Neuronal stem cell (in vitro differentiated cells): ENCODE data around the gene BRIP1.

Experiments
- DNase-seq: peaks from one replicate; pipeline ENCODE4 v3.0.0-alpha.2; 2013; ENCODE audit warnings: low spot score
- H2AFZ ChIP-seq: one replicate; pipeline ENCODE4 v1.6.1; 2013; ENCODE audit warnings: mild to moderate bottlenecking, low read length, inconsistent platforms
- H2AK5ac ChIP-seq: 2 replicates; pipeline ENCODE4 v1.6.1; 2013; ENCODE audit warnings: low read depth, mild to moderate bottlenecking, inconsistent platforms, low read length, moderate library complexity, mixed read lengths
- H2BK120ac ChIP-seq: 2 replicates; pipeline ENCODE4 v1.6.1; 2013; ENCODE audit warnings: low read depth, mild to moderate bottlenecking, inconsistent platforms, low read length, moderate library complexity, mixed read lengths
- H2BK12ac ChIP-seq: one replicate; pipeline ENCODE4 v1.6.1; 2013; ENCODE audit warnings: low read length, inconsistent platforms
- H2BK15ac ChIP-seq: 2 replicates; pipeline ENCODE4 v1.6.1; 2013; ENCODE audit warnings: mild to moderate bottlenecking, low read length, inconsistent platforms, mixed read lengths
- H2BK5ac ChIP-seq: one replicate; pipeline ENCODE4 v1.6.1; 2013; ENCODE audit warnings: inconsistent platforms, mild to moderate bottlenecking, low read length, moderate library complexity
- H3K14ac ChIP-seq: one replicate; pipeline ENCODE4 v1.6.1; 2013; ENCODE audit warnings: low read length, inconsistent platforms
- H3K18ac ChIP-seq: 2 replicates; pipeline ENCODE4 v1.6.1; 2013; ENCODE audit warnings: low read length, inconsistent platforms
- H3K23ac ChIP-seq: 2 replicates; pipeline ENCODE4 v1.6.1; 2013; ENCODE audit warnings: low read depth, mild to moderate bottlenecking, mixed read lengths, low read length, inconsistent platforms; ENCODE audit not compliant: poor library complexity
- H3K27ac ChIP-seq: replicated peaks from 3 replicates; pipeline ENCODE4 v1.5.1; 2013; ENCODE audit warnings: low read length, inconsistent platforms
- H3K27me3 ChIP-seq, 3 experiments: 2 replicates each; pipeline ENCODE4 v1.6.1; 2013; ENCODE audit warnings: low read length in 3 of 3, mild to moderate bottlenecking in 2 of 3, inconsistent platforms in 1 of 3, low read depth in 1 of 3, mixed read lengths in 1 of 3, moderate library complexity in 1 of 3; ENCODE audit not compliant: control insufficient read depth in 3 of 3, insufficient read depth in 3 of 3
- H3K36me3 ChIP-seq, 2 donors: replicated peaks in 1 of 2; 2 replicates each; pipeline ENCODE4 v1.6.1; 2013; ENCODE audit warnings: low read length in 2 of 2; ENCODE audit not compliant: control insufficient read depth in 2 of 2, insufficient read depth in 2 of 2
- H3K4ac ChIP-seq: 2 replicates; pipeline ENCODE4 v1.6.1; 2013; ENCODE audit warnings: inconsistent platforms, mild to moderate bottlenecking, low read length, moderate library complexity
- H3K4me1 ChIP-seq, 2 donors: 1 replicate in 1 of 2; 2 replicates in 1 of 2; pipeline ENCODE4 v1.6.1; 2013; ENCODE audit warnings: low read length in 2 of 2, low read depth in 1 of 2; ENCODE audit not compliant: control insufficient read depth in 2 of 2, insufficient read depth in 1 of 2
- H3K4me2 ChIP-seq: one replicate; pipeline ENCODE4 v1.6.1; 2013; ENCODE audit warnings: mild to moderate bottlenecking, low read length, inconsistent platforms; ENCODE audit not compliant: insufficient read depth, poor library complexity, severe bottlenecking
- H3K4me3 ChIP-seq, 2 donors: 2 replicates each; pipeline ENCODE4 v1.5.1; 2013; ENCODE audit warnings: low read length in 2 of 2, mild to moderate bottlenecking in 2 of 2, inconsistent platforms in 1 of 2, moderate library complexity in 1 of 2
- H3K79me1 ChIP-seq: one replicate; pipeline ENCODE4 v1.6.1; 2013; ENCODE audit warnings: low read depth, mild to moderate bottlenecking, inconsistent platforms, low read length, moderate library complexity
- H3K9ac ChIP-seq: one replicate; pipeline ENCODE4 v1.6.1; 2013; ENCODE audit warnings: mild to moderate bottlenecking, low read depth, low read length, inconsistent platforms; ENCODE audit not compliant: poor library complexity
- H3K9me3 ChIP-seq, 2 donors: replicated peaks in 1 of 2; 2 replicates each; pipeline versions ENCODE3 to v1.6.1; 2013; ENCODE audit warnings: low read length in 2 of 2, mild to moderate bottlenecking in 2 of 2, inconsistent platforms in 1 of 2, low read depth in 1 of 2, mixed read lengths in 1 of 2, moderate library complexity in 1 of 2; ENCODE audit not compliant: control insufficient read depth in 2 of 2, insufficient read depth in 1 of 2
- H4K8ac ChIP-seq: one replicate; pipeline ENCODE4 v1.6.1; 2013; ENCODE audit warnings: low read depth, mild to moderate bottlenecking, inconsistent platforms, low read length, moderate library complexity
- H4K91ac ChIP-seq: one replicate; pipeline ENCODE4 v1.6.1; 2013; ENCODE audit warnings: low read length, low read depth, mild to moderate bottlenecking, inconsistent platforms; ENCODE audit not compliant: poor library complexity
- WGBS, 2 donors: extraction: QIAGEN DNeasy Blood & Tissue Kit; methylation state at CpG; one replicate each; pipeline ENCODE4 v1.1.7; 2013; ENCODE audit warnings: missing lambda C conversion rate in 2 of 2, mixed read lengths in 1 of 2; ENCODE audit not compliant: insufficient read length in 2 of 2, insufficient replicate concordance in 1 of 2; ENCODE audit errors: extremely low coverage in 2 of 2; 5-methylcytosine and 5-hydroxymethylcytosine counted together

BRIP1 gene

GRCh38 chr17:61880589-61881102 is 17.3 kb upstream of the BRIP1 start:
- Histone ChIP-seq H3K27ac (no peak overlapping the region), H3K9ac (no peak overlapping the region), H3K4me1 (no peaks in the 10 kb centered on the region), H3K18ac (no peak overlapping the region), H3K4me3 (no peak overlapping the region), H4K8ac (no peak overlapping the region), H3K36me3 (peaks cover 1 to 92% of the 10 kb centered on the region in 2 donors), H3K4ac (no peak overlapping the region), H2AK5ac (no peak overlapping the region), H4K91ac (no peak overlapping the region), H3K4me2 (no peak overlapping the region), H2BK5ac (no peak overlapping the region), H2BK15ac (no peak overlapping the region), H2BK120ac (no peak overlapping the region), H3K14ac (no peak overlapping the region), H3K23ac (no peak overlapping the region), H3K9me3 (no peaks in the 10 kb centered on the region), H3K27me3 (no peaks in the 10 kb centered on the region), H2AFZ (no peak overlapping the region), H3K79me1 (no peaks in the 10 kb centered on the region), H2BK12ac (no peak overlapping the region)
- WGBS, 2 donors, result no CpG with 5 or more reads among the region's 4 CpGs
- no peak for DNase-seq

DNA sequence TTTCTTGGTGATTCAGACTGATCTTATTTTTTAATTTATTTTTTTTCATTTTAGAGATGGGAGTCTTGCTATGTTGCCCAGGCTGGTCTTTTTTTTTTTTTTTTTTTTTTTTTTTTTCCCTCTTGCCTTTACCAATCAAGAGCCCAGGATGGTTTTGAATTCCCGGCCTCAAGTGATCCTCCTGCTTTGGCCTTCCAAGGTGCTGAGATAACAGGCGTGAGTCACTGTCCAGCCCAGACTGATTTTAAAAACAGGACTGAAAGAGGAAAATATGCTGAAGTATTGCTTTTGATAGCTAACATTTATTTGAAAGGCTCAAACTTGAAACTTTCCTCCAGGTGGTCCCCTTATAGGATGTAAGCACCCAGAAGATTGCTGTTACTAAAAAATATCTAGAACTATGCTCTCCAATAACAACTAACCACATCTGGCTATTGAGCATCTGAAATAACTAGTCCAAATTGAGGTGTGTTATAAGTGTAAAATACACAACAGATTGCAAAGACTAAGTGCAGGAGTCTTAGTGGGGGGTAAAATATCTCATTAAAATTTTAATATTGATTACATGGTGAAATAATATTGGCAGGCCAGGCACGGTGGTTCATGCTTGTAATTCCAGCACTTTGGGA is 15.8 kb upstream of the BRIP1 start:
- Histone ChIP-seq H2BK5ac (no peak overlapping the region), H3K9ac (no peak overlapping the region), H2BK120ac (no peak overlapping the region), H2AK5ac (no peak overlapping the region), H2BK15ac (no peak overlapping the region), H3K4me3 (no peak overlapping the region), H3K4ac (no peak overlapping the region), H3K27me3 (no peaks in the 10 kb centered on the region), H3K23ac (no peak overlapping the region), H3K36me3 (peaks cover 1 to 97% of the 10 kb centered on the region in 2 donors), H3K9me3 (no peaks in the 10 kb centered on the region), H3K79me1 (no peaks in the 10 kb centered on the region), H3K27ac (no peak overlapping the region), H3K4me2 (no peak overlapping the region), H3K4me1 (no peaks in the 10 kb centered on the region), H4K91ac (no peak overlapping the region), H2AFZ (no peak overlapping the region), H3K14ac (no peak overlapping the region), H4K8ac (no peak overlapping the region), H2BK12ac (no peak overlapping the region), H3K18ac (no peak overlapping the region)
- no CpG with 5 or more reads among the region's 3 CpGs for WGBS, 2 donors
- no peak for DNase-seq

- H3K4me3 ChIP-seq, result no peak overlapping the region
- H3K9me3 ChIP-seq, result no peaks in the 10 kb centered on the region
- H3K79me1 ChIP-seq, result no peaks in the 10 kb centered on the region
- H3K18ac ChIP-seq, result no peak overlapping the region
- no peak overlapping the region for H2AFZ ChIP-seq
- peaks cover 1 to 97% of the 10 kb centered on the region in 2 donors for H3K36me3 ChIP-seq
- no peak overlapping the region for H3K4me2 ChIP-seq
- WGBS, 2 donors, result no CpG with 5 or more reads among the region's 2 CpGs
- H3K4me1 ChIP-seq, result no peaks in the 10 kb centered on the region
- DNase-seq, result no peak
- no peak overlapping the region for H2BK15ac ChIP-seq
- H2AK5ac ChIP-seq, result no peak overlapping the region
- H3K23ac ChIP-seq, result no peak overlapping the region
- H2BK120ac ChIP-seq, result no peak overlapping the region
- H4K91ac ChIP-seq, result no peak overlapping the region
- no peaks in the 10 kb centered on the region for H3K27me3 ChIP-seq
- H2BK12ac ChIP-seq, result no peak overlapping the region
- no peak overlapping the region for H3K4ac ChIP-seq
- no peak overlapping the region for H4K8ac ChIP-seq
- H3K27ac ChIP-seq, result no peak overlapping the region
- H3K14ac ChIP-seq, result no peak overlapping the region
- no peak overlapping the region for H3K9ac ChIP-seq
- no peak overlapping the region for H2BK5ac ChIP-seq
These were observed 15.2 kb upstream of the BRIP1 start for GRCh38 chr17:61878520-61878919.

GRCh38 chr17:61877837-61878236 is 14.5 kb upstream of the BRIP1 start:
- Histone ChIP-seq H3K36me3 (peaks cover 1 to 97% of the 10 kb centered on the region in 2 donors), H3K79me1 (no peaks in the 10 kb centered on the region), H3K4me1 (no peaks in the 10 kb centered on the region), H2BK12ac (no peak overlapping the region), H2BK5ac (no peak overlapping the region), H3K9ac (no peak overlapping the region), H2BK15ac (no peak overlapping the region), H2AK5ac (no peak overlapping the region), H3K23ac (no peak overlapping the region), H3K4ac (no peak overlapping the region), H3K4me3 (no peak overlapping the region), H2AFZ (no peak overlapping the region), H3K14ac (no peak overlapping the region), H3K18ac (no peak overlapping the region), H4K8ac (no peak overlapping the region), H3K4me2 (no peak overlapping the region), H3K9me3 (no peaks in the 10 kb centered on the region), H2BK120ac (no peak overlapping the region), H3K27me3 (no peaks in the 10 kb centered on the region), H3K27ac (no peak overlapping the region), H4K91ac (no peak overlapping the region)
- no CpG with 5 or more reads among the region's 2 CpGs for WGBS, 2 donors
- DNase-seq, result no peak
